GM12892 (cell line): ENCODE results near the gene SPTBN1.

Source experiments
- POLR2A ChIP-seq: IDR thresholded peaks from 2 replicates; pipeline ENCODE4 v1.6.1; 2011; ENCODE audit warnings: low read depth, low read length, control low read depth
- POLR2AphosphoS5 ChIP-seq: IDR thresholded peaks from 2 replicates; pipeline ENCODE4 v1.6.1; 2011; ENCODE audit warnings: low read depth, low read length, control low read depth
- TAF1 ChIP-seq: IDR thresholded peaks from 2 replicates; pipeline ENCODE4 v1.6.1; 2011; ENCODE audit warnings: low read depth, mild to moderate bottlenecking, control low read depth, low read length, borderline replicate concordance

- no peak for TF ChIP-seq POLR2A
- no peak for TF ChIP-seq POLR2AphosphoS5
- no peak for TF ChIP-seq TAF1
These were observed 173.3 kb downstream of the SPTBN1 start for GRCh38 chr2:54629390-54629789.
